NCI-H2081 treated with DMSO at 0.1 percent for 48 hours (cell line): ENCODE results near the gene NR5A1.

Source experiments
- DNase-seq: peaks from one replicate; lab custom pipeline; 2025; lab: John Stamatoyannopoulos, UW

The NR5A1 gene

GRCh38 chr9:124480621-124480981, 26.6 kb downstream of the NR5A1 start:
- DNase-seq, result no peak

- DNase-seq, result no peak
Observed at GRCh38 chr9:124479947-124480620, 27.1 kb downstream of the NR5A1 start.

- DNase-seq, result no peak
Observed at GRCh38 chr9:124479371-124479770, 27.8 kb downstream of the NR5A1 start.

- DNase-seq, result no peak
Observed at GRCh38 chr9:124478354-124478753, 28.8 kb downstream of the NR5A1 start.

GRCh38 chr9:124477648-124478285, 29.4 kb downstream of the NR5A1 start:
- DNase-seq, result no peak

GRCh38 chr9:124477211-124477647, 30.0 kb downstream of the NR5A1 start:
- DNase-seq, result no peak

GRCh38 chr9:124475868-124476690, 31.1 kb downstream of the NR5A1 start:
- DNase-seq, result no peak

- no peak for DNase-seq
Observed at GRCh38 chr9:124475158-124475867, 31.9 kb downstream of the NR5A1 start.

- DNase-seq, result no peak
Observed at GRCh38 chr9:124474151-124474550, 33.0 kb downstream of the NR5A1 start.

- no peak for DNase-seq
Observed at GRCh38 chr9:124473310-124473709, 33.9 kb downstream of the NR5A1 start.

GRCh38 chr9:124472770-124473169, 34.4 kb downstream of the NR5A1 start:
- DNase-seq, result no peak

- no peak for DNase-seq
Observed at GRCh38 chr9:124471761-124472160, 35.4 kb downstream of the NR5A1 start.

- DNase-seq, result no peak
Observed at GRCh38 chr9:124470726-124471125, 36.5 kb downstream of the NR5A1 start.

GRCh38 chr9:124470306-124470705, 36.9 kb downstream of the NR5A1 start:
- no peak for DNase-seq

- no peak for DNase-seq
Observed at GRCh38 chr9:124469011-124469832, 38.0 kb downstream of the NR5A1 start.

- no peak for DNase-seq
Observed at GRCh38 chr9:124468061-124468740, 39.0 kb downstream of the NR5A1 start.

GRCh38 chr9:124467410-124468060, 39.7 kb downstream of the NR5A1 start:
- DNase-seq, result no peak

GRCh38 chr9:124465736-124466135, 41.5 kb downstream of the NR5A1 start:
- DNase-seq, result no peak

- no peak for DNase-seq
Observed at GRCh38 chr9:124462739-124463138, 44.5 kb downstream of the NR5A1 start.

GRCh38 chr9:124458441-124458840, 48.8 kb downstream of the NR5A1 start:
- no peak for DNase-seq
